Forelimb muscle (tissue), 1 donor: Measurements from ENCODE around the gene DGKH. TPM values are rescaled to one million over a fixed set of nuclear protein-coding genes. Genes with fewer than 3 reads are reported as not detected.
"Not testable (repeated sequence)": the region's sequence is repeated elsewhere in the genome, so short reads cannot be mapped to it uniquely, and the experiment has no call there.

Experiments used
- DNase-seq: peaks from one replicate; pipeline ENCODE4 v3.0.0-alpha.2; 2013; ENCODE audit warnings: low read depth
- polyA plus RNA-seq: library from polyadenylated mRNA; unstranded; fragments of 120-200 nt; gene quantifications from one replicate; pipeline ENCODE4 v1.2.1, GENCODE V29; 2013; ENCODE audit not compliant: insufficient read length

DGKH gene
- polyA plus RNA-seq, 1 donor, result 3.1 TPM

GRCh38 chr13:42041011-42041683 lies 7.3 kb upstream of the DGKH start:
- no peak for DNase-seq

- no peak for DNase-seq
Observed at GRCh38 chr13:42041684-42042035, 6.8 kb upstream of the DGKH start.

GRCh38 chr13:42043676-42044075 lies 4.8 kb upstream of the DGKH start:
- no peak for DNase-seq

GRCh38 chr13:42046448-42046847 lies 2.0 kb upstream of the DGKH start:
- DNase-seq, result no peak

- no peak for DNase-seq
Observed at GRCh38 chr13:42047561-42048341, 697 bp upstream of the DGKH start.

- DNase-seq, result no peak
Observed at GRCh38 chr13:42048684-42049453, 421 bp downstream of the DGKH start.

GRCh38 chr13:42049454-42049813 lies 986 bp downstream of the DGKH start:
- DNase-seq, result no peak

- DNase-seq, result no peak
Observed at GRCh38 chr13:42054798-42055499, 6.5 kb downstream of the DGKH start.

GRCh38 chr13:42055500-42056085 lies 7.1 kb downstream of the DGKH start:
- no peak for DNase-seq

- DNase-seq, result no peak
Observed at GRCh38 chr13:42056146-42056545, 7.7 kb downstream of the DGKH start.

GRCh38 chr13:42056583-42056982 lies 8.1 kb downstream of the DGKH start:
- no peak for DNase-seq

GRCh38 chr13:42057918-42058530 lies 9.6 kb downstream of the DGKH start:
- no peak for DNase-seq

GRCh38 chr13:42061943-42062342 lies 13.5 kb downstream of the DGKH start:
- DNase-seq, result no peak

GRCh38 chr13:42063105-42063504 lies 14.7 kb downstream of the DGKH start:
- DNase-seq, result no peak

GRCh38 chr13:42064259-42064658 lies 15.8 kb downstream of the DGKH start:
- DNase-seq, result no peak

- no peak for DNase-seq
Observed at GRCh38 chr13:42064966-42065365, 16.5 kb downstream of the DGKH start.

- no peak for DNase-seq
Observed at GRCh38 chr13:42065414-42065813, 17.0 kb downstream of the DGKH start.

- DNase-seq, result no peak
Observed at GRCh38 chr13:42066542-42066941, 18.1 kb downstream of the DGKH start.

- DNase-seq, result no peak
Observed at GRCh38 chr13:42068886-42069285, 20.4 kb downstream of the DGKH start.

- not testable (repeated sequence) for DNase-seq
Observed at GRCh38 chr13:42070599-42070998, 22.2 kb downstream of the DGKH start.

- not testable (repeated sequence) for DNase-seq
Observed at GRCh38 chr13:42071179-42071578, 22.7 kb downstream of the DGKH start.
